8988T (cell line): ENCODE measurements around the gene ATP13A4.

Experiments
- DNase-seq: peaks from one replicate; pipeline ENCODE4 v3.0.0; 2011

The ATP13A4 gene

GRCh38 chr3:193554811-193555210 lies at the start of gene ATP13A4:
Gene ATP13A4 (minus strand): TSS chr3:193554895. CDS start chr3:193554799, 96 bp downstream.
- no peak for DNase-seq

GRCh38 chr3:193599393-193599792 lies 44.7 kb upstream of the ATP13A4 start:
- no peak for DNase-seq

GRCh38 chr3:193598202-193598601 lies 43.5 kb upstream of the ATP13A4 start:
- no peak for DNase-seq

GRCh38 chr3:193595939-193596487 lies 41.3 kb upstream of the ATP13A4 start:
- no peak for DNase-seq

GRCh38 chr3:193594946-193595689 lies 40.4 kb upstream of the ATP13A4 start:
- DNase-seq, result no peak

- no peak for DNase-seq
Measured at GRCh38 chr3:193593668-193594030, 39.0 kb upstream of the ATP13A4 start.

- peak; percentile 89 for DNase-seq
Measured at GRCh38 chr3:193592841-193593667, 38.4 kb upstream of the ATP13A4 start, which contains the start of gene OPA1. Gene OPA1 (plus strand): TSS chr3:193593208. CDS start chr3:193593378, 170 bp downstream.

GRCh38 chr3:193590088-193590856 lies 35.6 kb upstream of the ATP13A4 start:
- DNase-seq, result no peak

GRCh38 chr3:193589616-193590015 lies 34.9 kb upstream of the ATP13A4 start:
- DNase-seq, result no peak

GRCh38 chr3:193589129-193589528 lies 34.4 kb upstream of the ATP13A4 start:
- no peak for DNase-seq

GRCh38 chr3:193586526-193586925 lies 31.8 kb upstream of the ATP13A4 start:
- no peak for DNase-seq

GRCh38 chr3:193585530-193585929 lies 30.8 kb upstream of the ATP13A4 start:
- DNase-seq, result no peak

- no peak for DNase-seq
Measured at GRCh38 chr3:193574488-193575070, 19.9 kb upstream of the ATP13A4 start.

- DNase-seq, result no peak
Measured at GRCh38 chr3:193573403-193574191, 18.9 kb upstream of the ATP13A4 start.

GRCh38 chr3:193572426-193572908 lies 17.8 kb upstream of the ATP13A4 start:
- no peak for DNase-seq

GRCh38 chr3:193569119-193569518 lies 14.4 kb upstream of the ATP13A4 start:
- DNase-seq, result no peak

GRCh38 chr3:193564012-193564411 lies 9.3 kb upstream of the ATP13A4 start:
- DNase-seq, result no peak

GRCh38 chr3:193563426-193563825 lies 8.7 kb upstream of the ATP13A4 start:
- DNase-seq, result no peak

- DNase-seq, result no peak
Measured at GRCh38 chr3:193560870-193561269, 6.2 kb upstream of the ATP13A4 start.

- no peak for DNase-seq
Measured at GRCh38 chr3:193560091-193560490, 5.4 kb upstream of the ATP13A4 start.

- no peak for DNase-seq
Measured at GRCh38 chr3:193559100-193559499, 4.4 kb upstream of the ATP13A4 start.

- DNase-seq, result no peak
Measured at GRCh38 chr3:193556841-193557240, 2.1 kb upstream of the ATP13A4 start.
